RKO (cell line): ENCODE data around the gene RAB24.
"Not testable (repeated sequence)": the region's sequence is repeated elsewhere in the genome, so short reads cannot be mapped to it uniquely, and the experiment has no call there.

Experiments used
- DNase-seq: peaks from one replicate; pipeline ENCODE4 v3.0.0-alpha.2; 2016; ENCODE audit warnings: low spot score

RAB24 gene

DNA sequence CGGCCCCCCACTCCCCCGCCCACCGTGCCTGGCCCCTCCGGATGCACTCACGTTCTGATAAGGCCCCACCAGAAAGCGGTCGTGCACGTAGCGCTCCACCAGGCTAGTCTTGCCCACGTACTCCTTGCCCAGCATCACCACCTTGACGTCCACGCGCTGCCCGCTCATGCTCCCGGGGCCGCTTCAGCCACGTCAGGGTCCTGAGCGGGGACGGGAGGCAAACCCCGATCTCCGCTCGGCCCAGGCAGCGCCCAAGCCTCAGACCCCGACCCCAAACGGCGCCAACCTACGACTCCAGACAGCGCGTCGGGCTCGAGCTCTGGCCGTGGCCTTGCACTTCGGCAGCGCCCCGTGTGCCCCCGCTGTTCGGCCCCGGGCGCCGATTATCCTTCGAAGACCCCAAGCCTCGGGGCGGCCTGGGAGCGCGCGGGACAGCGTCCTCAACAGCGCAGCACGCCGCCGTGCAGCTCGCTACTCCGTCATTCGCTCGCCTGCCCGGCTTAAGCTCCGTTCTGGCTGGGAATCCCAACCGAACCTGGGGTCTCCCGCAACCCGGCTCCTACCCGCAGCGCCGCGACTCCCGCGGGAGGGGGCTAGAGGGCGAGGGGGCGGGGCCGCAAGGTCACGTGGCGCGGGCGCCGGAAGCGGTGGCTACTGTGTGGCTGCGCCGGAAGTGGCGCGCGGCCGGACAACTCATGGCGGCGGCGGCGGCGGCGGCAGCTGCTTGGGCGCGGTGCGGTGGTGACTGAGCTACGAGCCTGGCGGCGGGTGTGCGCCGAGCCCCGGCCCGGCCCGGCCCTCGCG is at the start of gene RAB24, which contains the start of gene PRELID1:
TSS of gene RAB24 (minus strand) at position 599 of the 804 bp plus-strand sequence. CDS start at position 168, 431 bp downstream.
TSS of gene PRELID1 (plus strand) at position 679 of the 804 bp plus-strand sequence. CDS start 187 bp downstream, outside the sequence.
- peak; percentile 87 for DNase-seq

DNA sequence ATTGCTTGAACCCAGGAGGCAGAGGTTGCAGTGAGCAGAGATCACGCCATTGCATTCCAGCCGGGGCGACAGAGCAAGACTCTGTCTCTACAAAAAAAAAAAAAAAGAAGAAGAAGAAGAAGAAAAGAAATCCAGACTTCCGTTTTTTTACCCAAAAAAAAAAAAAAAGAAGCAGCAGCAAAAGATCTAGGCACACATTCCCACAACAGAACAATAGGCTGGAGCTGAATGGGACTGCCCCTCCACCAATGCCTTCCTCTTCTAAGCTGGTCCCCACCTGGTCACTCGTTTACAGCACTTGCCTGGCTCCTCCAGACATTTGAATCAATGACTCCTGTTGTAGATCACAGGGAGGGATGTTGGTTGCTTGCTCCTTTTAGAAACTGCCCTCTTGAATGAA is 49.6 kb upstream of the RAB24 start:
- no peak for DNase-seq

DNA sequence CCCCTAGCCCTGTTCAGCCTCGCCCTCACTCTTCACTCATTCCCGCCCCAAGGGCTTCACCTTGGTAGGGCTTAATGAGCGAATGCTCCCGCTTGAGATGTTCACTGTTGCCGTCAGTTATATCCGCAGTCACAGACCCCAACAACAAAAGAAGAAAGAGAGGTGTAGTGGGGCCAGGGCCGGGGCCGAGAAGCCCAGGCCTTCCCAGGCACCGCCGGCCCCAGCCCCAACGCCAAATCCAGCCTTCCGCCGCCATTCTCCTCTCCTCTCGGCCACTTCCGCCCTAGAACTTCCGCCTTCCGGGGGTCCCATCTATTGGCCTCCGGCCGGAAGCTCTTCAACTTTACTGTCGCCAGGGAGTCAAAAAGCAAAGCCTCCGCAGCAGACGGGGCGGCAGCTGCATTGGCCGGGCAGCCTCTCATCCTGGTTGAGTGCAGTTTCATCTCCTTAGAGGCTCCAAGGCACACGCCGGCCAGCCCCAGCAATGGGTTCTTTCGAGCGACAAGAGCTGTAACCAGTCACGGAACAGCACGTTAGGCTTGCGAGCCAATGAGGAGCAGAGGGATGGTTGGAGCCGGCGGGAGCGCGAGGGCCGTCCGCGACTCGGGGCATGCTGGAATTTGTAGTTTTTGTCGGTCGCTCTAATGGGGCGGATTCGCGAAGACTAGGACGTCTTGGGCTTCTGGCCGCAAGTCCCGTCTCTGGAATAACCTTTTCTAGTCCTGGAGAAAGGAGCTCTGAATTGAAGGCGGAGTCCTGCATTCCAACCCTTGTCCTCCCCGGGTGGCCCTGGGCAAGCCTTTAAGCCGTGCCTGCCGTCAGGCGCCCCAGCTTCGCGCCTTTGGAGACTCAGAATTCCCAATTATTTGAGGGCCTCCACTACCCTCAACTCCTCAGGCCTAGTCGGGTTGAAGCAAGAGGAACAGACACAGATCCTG is 48.1 kb upstream of the RAB24 start, which contains the start of gene LMAN2:
TSS of gene LMAN2 (minus strand) at position 277 of the 938 bp plus-strand sequence. CDS start at position 256, 21 bp downstream.
- DNase-seq, result peak; percentile 94

DNA sequence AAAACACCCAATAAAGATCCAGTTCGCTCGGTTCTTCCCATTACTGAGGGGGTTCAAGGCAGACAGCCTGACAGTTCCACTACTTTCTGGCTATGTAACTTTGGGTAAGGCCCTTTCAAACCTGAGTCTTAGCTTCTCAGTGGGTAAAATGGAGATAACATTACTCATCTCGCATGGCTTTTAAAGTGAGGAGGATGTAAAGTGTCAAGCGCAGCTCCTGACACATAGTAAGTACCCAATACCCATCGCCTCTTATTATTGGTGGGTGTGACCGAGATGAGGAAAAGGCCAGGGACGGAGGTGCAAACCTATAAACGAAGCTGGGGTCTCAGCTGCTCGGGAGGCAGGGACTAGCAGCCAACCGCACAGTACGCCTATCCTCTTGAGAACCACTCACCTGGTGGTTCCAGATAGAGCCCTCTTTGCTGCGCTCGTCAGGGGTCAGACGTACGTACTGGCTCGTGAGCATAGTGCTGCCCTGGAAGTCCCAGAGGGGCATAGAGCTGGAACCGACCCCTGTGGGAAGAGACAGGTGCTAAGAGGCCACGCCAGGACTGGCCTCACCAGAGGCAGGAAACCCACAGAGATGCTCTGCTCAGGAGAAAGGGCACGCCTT is 47.4 kb upstream of the RAB24 start:
- peak; percentile 71 for DNase-seq

DNA sequence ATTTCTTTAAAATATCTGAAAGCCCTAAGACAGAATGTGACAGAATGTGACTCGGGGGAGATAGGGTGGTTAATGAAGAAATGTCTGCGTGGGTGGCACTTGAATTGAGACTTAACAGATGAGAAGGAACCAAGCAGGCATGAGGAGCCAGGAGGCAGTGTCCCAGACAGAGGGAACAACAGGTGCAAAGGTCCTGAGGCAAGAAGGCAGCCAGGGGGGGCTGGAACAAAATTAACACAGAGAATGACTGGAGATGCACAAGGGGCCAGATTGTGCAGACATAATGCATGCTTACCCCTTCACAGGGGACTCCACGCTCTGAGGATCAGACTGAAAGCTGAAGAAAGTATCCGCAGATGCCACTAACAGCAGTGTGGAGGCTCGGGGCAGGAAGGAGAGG is 46.2 kb upstream of the RAB24 start:
- DNase-seq, result no peak

DNA sequence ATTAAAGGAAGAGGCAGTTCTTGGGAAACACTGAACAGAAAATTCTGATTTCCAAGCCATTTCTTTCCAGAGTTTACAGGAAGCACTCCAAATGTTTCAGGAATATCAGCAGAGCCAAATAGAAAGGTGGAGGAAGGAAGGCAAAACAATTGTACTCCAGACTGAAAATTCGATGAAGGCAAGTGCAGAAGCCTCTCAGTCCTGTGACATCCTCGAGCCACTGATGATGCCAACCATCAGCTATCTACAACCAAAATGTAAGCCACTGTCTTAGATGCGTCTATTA is 45.8 kb upstream of the RAB24 start:
- DNase-seq, result no peak

DNA sequence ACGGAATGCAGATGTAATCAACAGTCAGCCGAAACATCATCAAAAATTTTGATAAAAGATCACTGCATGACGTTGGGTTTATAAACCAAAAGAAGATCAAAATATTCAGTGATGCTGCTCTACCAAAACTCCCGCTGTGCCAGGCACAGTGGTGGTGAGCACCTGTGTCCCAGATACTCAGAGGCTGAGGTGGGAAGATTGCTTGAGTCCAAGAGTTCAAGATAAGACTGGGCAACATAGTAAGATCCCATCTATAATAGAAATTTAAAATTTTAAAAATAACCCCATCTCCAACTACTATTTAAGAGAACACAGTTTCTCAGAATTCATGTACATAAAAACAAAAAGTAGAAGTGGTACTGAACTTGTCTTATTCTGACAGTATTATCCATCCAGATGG is 44.2 kb upstream of the RAB24 start:
- DNase-seq, result no peak

DNA sequence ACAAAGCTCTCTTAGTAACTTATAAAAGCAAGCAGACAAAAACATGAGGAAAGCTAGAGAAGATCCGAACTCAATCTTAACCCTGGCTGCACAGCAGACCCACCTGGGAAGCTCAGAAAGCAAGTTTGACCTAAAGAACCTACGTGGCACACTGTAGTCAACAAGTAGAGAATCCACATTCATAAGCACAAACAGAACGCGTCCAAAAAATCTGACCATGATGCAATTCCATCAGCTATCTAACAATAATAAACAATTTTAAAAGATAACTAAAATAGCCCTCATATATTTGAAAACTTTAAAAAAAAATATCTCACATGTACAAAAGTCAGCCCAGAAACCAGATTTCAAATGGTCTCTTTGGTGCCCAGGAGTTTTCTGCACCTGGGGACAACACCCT is 43.3 kb upstream of the RAB24 start:
- DNase-seq, result no peak

DNA sequence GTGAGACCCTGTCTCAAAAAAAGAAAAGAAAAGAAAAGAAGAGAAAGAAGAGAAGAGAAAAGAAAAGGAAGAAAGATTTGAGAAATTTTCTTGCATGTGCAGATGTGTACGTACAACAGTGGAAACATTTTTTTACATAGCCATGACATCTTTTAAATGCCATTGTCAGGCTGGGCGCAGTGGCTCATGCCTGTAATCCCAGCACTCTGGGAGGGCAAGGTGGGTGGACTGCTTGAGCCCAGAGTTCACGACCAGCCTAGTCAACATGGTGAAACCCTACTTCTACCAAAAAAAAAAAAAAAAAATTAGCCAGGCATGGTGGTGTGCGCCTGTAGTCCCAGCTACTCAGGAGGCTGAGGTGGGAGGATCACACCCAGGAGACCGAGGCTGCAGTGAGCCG is 41.4 kb upstream of the RAB24 start:
- DNase-seq, result no peak

DNA sequence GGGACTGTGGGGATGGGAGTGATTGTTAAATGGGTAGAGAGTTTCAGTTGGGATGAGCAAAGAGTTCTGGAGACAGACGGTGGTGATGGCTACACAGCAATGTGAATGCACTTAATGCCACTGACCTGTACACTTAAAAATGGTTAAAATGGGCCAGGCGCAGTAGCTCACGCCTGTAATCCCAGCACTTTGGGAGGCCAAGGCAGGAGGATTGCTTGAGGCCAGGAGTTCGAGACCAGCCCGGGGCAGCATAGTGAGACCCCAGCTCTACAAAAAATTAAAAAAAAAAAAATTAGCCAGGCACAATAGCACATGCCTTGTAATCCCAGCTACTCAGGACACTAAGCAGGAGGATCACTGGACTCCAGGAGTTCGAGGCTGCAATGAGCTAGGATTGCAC is 40.3 kb upstream of the RAB24 start:
- no peak for DNase-seq

DNA sequence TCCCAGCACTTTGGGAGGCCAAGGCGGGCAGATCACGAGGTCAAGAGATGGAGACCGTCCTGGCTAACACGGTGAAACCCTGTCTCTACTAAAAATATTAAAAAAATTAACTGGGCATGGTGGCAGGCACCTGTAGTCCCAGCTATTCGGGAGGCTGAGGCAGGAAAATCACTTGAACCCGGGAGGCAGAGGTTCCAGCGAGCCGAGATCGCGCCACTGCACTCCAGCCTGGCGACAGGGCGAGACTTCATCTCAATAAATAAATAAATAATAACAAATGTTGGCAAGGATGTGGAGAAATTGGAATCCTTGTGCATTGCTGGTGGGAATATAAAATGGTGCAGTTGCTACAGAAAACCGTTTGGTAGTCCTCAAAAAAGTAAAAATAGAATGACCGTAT is 39.5 kb upstream of the RAB24 start:
- DNase-seq, result not testable (repeated sequence)

DNA sequence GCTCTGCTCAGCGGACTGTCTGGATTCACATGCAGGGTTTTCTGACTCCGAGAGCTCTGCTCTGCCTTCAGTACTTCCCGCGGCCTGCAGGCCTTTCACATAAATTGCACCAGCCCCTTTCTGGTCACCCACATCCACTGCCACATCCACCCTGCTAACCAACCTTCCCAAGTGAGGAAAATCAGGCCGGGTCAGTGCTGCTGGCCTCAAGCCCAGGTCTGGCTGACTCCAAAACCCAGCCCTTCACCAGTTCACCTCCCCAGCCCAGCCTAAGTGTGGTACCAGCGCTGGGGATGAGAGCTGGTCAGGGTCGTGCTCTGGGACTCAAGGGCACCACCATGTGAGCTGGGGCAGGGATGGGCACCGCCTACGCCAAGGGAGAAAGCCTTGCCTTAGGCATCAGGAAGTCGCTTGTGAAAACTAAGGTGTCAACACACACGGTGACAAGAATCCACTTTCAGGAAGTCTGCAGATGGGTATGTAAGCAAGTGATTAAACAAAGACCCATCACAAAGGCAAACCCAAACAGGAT is 35.7 kb upstream of the RAB24 start:
- no peak for DNase-seq

DNA sequence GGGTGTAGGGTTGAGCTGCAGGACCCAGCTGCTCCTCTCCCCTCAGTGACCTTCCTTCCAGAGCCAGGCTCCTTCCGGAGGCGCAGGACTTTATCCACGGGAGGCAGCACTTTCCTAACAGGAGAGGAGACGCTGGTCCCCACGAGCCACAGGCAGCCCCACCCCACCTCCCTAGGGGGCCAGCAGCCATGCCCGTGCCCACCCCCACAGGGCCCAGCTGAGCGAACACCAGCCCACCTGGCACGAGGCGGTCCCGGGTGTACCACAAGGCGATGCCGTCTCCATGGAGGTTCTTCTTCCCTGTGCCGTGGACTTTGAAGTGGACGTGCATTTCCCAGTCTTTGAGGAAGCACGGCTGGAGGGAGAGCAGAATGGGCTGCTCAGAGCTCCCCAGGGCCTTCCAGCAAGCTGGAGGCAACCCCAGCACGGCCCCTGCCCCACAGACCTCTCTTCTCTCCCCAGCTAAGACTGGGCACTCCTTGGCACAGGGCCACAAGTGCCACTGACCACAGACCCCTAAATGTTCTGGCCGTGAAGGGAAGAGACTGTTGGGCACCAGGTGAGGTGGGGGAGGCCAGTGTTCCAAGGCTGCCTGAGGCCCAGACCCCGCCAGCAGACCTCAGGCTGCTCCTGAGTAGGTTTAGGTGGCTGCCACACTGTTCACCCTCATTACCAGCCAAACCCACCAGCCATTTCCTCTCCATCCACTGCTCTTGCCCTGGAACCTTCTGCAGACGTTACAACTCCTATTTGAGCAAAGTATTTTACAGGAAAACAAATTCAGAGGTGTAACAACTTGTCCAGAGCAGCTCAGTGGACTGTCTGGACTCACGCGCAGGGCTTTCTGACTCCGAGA is 35.0 kb upstream of the RAB24 start:
- DNase-seq, result no peak

DNA sequence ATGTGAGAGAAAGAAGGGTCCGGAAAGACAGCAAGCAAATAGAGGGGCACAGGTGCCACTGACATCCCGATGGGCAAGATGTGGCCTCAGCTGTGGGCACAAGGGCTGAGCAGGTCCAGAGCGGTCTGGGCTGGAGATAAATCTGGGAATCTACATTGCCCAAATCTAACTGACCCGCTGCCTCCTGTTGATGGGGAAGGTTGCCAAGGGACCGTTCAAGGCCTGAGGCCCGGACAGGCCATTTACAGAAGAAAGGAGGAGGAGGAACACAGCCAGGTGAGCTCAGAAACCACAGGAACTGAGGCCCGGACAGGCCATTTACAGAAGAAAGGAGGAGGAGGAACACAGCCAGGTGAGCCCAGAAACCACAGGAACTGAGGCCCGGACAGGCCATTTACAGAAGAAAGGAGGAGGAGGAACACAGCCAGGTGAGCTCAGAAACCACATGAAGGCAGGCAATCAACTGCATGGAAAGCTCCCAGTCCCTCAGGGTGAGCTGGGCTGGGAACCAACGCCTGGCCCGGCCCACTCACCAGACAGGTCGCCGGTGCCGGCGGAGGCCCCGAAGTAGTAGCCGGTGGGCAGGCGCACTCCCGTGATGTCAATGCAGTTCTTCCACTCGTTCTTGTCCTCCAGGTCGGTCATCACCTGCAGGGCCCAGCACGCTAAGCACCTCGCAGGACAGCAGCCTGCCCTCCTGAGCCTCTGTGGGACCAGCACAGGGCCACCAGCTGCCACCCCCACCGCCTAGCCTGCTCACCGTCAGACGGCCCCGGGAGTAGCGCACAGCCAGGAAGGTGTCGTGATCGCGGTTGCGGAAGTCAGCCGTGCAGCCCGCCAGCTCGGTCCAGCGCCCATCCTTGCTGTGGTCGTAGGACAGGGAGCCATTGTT is 33.3 kb upstream of the RAB24 start:
- no peak for DNase-seq

DNA sequence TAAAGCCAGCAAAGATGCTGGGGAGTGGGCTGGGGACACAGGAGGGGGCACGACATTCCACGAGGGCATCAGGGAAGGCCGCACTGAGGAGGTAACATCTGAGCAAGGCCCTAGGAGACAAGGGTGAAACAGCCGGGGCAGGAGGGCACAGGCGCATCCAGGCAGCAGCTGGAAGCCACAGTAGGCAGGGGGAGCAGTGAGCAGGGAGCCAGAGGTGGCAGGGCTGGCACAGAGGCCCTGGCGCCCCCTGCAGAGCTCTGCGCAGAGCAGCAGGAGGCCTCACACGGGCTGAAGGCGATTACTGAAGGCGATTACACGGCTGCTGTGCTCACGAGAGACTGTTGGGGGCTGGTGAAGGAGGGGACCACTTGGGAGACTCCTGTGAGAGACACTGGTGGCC is 32.6 kb upstream of the RAB24 start:
- DNase-seq, result peak; percentile 41

DNA sequence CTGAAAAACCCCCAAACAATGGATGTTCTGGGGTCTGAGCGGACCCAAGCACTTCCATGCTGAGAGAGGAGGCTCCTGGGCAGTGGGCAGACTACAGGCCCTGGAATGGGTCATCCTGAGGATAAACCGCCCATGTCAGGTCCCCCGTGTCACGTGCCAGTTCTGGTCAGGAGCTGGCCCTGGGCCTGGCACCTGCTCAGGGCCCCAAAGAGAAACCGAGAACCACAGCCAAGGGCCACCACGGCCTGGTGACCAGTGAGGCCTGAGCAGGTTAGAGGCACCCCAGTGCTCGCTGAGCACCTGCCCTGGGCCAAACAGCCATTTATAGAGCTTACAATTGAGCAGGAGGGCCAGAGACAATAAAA is 32.2 kb upstream of the RAB24 start:
- no peak for DNase-seq

DNA sequence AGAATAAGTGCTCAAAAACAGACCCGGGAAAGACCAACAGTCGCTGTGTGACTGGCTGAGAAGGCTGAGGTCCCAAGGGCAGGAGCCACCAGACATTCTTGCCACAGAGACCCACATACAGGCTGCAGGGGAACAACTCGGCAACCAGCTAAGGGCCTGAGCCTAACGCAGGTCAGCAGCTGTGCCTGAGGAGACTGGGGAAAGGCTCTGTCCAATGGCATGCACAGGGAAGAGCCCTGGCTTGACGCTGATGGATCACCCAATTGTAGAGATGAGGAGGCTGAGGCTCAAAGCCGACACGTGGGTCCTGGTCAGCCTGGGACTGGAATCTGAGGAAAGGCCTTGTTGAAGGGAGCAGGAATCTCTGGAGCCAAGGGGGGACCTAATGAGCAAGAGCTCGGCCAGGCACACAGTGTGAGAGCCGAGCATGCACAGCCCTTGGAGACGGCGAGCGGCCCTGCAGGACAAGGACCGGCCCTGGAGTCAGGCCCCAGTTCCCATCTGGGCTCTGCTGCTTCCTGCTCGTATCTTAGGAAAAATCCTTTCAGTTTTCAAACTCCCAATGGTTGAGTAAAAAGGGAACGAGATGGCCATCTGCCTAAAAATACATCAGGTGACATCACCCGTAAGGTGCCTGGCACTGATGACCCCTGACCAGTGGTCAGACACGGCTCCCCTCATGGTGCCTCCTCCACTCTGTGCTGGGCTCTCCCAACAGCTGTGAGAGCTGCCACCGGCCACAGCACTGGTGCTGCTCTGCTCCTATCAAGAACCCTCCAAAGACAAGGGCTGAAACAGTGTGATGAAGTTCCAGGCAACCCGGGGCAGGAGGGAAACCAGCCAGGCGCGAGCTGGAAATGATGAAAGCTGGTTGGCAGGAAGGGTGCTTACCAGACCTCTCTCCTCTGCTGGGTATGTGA is 31.5 kb upstream of the RAB24 start:
- no peak for DNase-seq

DNA sequence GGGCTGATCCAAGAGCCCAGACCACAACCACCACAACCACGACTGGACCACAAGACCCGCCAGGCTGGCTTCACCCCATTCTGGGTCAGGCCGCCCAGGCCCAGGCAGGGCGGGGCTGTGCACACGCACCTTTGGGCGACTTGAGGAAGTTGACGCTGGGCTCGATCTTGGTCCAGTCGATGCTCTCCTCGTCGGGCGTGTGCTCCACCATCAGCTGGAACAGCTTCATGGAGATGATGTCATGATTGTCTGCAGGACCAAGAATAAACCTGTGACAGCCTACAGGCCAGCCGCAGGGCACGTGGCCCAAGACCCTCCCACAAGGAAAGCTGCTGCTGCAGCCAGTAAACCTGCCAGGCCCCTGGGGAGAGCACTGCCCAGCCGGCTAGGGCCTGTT is 30.6 kb upstream of the RAB24 start:
- no peak for DNase-seq

DNA sequence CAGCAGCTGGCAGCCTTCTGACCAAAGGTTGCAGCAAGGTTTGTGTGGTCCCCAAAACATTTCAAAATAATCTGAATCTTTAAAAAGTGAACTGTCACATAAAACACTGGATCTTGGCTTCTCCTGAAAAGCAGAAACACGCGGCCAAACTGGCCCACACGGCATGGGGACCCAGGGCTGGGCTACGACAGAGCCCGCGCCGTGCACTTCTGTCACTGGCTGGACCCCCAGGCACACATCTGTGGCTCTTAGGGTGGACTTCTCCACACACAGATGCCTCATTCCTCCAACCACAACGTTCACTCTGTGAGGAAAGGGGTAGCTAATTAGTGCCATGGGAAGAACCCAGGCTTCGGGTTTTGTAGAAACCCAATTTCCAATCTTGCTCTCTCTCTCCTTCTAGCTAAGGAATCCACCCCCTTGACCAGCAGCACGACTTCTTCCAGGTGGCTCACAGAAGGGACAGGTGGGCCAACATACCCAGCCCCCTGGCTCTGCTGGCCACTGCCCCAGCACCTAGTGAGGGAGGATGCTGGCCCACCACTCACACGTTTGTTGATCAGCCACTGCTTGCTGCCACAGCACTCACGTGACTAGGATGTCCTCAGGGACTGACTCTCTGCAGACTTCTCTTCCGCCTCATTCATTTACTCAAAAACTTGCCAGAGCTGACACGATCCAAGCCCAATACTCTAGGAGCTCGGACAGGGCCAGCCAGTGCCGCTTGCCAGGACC is 30.1 kb upstream of the RAB24 start:
- no peak for DNase-seq
